Dermis microvascular lymphatic vessel endothelial cell (primary cell): ENCODE data around the gene ARRDC4. TPM values are rescaled to one million over a fixed set of nuclear protein-coding genes. Genes with fewer than 3 reads are reported as not detected.

Experiments
- DNase-seq, 2 donors: peaks; one replicate each; pipeline versions ENCODE4 v3.0.0 to v3.0.0-alpha.2; 2010; ENCODE audit warnings: low read depth in 2 of 2
- total RNA-seq: library from RNA; depleted of rRNA; stranded (reverse); fragments of >200 nt; gene quantifications from 2 replicates; pipeline ENCODE4 v1.2.1, GENCODE V29; 2014

The ARRDC4 gene
- total RNA-seq, 1 donor from 2014 or later = 0.90 TPM

DNA sequence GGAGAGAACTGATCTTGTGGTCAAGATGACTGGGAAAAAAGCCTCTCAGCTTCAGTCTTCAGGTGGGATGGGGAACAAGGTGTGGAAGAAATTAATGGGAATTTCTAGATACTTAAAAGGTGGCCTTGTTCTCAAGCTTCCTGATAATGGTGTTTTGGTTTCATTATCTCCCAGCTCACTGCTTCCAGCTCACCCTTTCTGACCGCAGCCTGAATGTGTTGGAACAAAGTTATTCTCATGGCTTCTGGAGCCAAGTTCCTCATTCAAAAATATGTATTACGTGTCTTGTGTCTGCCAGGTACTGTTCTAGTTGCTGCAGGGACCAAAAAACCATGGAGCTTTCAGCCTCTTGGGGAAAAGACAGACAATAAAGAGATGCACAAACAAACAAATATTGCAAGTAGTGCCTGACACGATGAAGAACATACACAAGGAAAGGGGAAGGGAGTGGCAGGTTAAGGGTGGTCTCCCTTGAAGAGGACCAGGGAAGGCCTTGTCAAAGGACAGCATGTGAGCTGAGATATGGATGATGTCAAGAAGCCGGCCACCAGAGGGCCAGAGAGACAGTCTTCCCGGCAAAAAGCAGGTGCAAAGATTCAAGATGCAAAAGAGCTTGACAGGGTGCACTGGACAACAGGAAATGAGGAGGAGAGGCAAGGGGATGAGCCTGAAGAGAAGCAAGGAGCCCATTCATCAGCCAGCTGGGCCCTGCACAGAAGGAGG is 35.5 kb downstream of the ARRDC4 start:
- no peak for DNase-seq

DNA sequence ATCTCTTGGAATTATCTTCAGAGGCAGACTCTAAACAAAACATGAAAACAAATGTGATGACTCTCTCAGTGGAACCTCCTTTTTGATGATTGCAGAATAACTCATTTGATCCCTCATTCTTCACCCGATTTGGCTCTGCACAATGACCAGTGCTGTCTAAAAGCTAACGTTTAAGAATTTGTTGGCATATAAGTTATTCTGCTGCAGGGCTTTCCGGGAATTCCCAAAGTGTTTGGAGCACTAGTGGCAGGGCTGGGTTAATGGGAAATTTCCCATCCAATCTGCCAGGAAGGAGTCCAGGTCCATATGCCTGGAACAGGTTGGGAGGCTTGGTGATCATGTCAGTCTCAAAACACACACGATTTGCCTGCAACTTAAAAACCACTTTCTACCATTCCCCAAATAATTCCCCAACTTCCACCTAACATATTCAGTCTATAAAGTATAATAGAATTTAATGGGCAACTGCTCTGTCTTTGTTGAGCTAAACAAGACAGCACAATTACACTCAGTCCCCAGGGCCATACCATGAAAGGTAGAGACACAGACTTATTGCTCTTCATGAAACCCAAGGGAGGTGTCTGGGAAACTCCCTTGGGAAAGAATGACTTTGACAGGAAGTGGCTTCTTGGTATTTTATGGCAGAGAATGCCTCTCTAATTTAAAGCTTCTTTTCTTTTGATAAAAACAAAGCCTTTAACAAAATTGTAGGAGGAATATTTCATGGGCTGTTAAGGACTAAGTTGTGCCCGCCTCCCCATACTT is 38.0 kb downstream of the ARRDC4 start:
- DNase-seq = no peak

DNA sequence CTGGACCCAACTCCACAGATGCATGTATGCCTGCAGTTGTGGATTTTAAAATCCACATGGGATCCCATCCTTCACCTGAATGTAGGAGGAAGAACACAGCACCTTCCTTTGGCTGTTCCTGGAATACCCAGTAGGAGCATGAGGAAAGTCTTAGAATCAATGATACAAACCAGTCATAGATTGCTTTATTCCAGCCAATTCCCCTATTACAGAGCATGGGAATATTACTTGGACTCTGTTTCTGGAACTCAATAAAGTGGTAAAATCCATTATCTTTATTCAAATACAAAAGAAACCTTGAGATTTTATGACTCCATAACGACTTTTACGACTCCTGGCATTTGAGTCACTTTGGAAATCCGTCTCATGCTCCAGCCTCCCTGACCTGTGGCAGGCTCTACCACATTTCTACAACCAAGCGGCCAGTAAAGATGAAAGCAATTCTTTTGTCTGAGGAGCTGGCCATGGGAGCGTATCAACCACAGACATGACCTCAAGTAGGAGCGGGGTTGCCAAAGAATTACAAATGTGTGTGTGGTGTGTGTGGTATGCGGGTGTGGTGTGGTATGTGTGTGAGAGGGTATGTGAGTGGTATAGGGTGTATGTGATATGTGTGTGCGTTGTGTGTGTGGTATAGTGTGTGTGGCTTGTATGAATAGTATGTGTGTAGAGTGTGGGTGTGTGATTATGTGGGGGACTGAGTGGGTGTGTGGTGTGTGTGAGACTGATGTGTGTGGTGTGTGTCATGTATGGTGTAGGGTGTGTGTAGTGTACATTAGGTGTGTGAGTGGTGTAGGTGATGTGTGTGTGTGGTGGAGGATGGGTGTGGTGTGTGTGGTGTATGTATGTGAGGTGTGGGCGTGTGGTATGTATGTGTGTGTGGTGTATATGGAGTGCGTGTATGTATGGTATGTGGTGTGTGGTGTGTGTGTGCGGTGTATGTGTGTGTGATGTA is 40.0 kb downstream of the ARRDC4 start:
- no peak for DNase-seq

DNA sequence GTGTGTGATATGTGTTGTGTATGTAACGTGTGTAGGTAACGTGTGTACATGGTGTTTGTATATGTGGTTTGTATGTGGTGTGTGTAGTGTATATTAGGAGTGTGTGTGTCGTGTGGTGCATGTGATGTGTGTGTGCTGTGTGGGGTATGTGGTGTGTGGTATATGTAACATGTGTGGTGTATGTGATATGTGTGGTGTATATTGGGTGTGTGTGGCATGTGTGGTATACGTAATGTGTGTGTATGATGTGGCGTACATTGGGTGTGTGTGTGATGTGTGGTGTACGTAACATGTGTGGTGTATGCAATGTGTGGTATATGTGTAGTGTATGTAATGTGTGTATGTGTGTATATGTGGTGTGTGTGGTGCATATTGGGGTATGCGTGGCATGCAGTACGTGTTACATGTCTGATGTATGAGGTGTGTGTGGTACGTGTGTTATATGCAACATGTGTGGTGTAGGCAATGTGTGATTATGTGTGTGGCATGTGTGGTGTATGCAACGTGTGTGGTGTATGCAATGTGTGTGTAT is 41.2 kb downstream of the ARRDC4 start:
- DNase-seq = no peak

DNA sequence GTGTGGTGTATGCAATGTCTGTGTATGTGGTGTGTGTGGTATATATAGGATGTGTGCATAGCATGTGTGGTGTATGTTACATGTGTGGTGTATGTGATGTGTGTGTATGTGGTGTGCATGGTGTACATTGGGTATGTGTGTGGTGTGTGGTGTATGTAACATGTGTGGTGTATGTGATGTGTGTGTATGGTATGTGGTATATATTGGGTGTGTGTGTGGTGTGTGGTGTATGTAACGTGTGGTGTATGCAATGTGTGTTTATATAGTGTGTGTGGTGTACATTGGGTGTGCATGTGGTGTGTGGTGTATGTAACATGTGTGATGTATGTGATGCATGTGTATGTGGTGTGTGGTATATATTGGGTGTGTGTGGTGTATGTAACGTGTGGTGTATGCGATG is 41.9 kb downstream of the ARRDC4 start:
- DNase-seq = no peak

DNA sequence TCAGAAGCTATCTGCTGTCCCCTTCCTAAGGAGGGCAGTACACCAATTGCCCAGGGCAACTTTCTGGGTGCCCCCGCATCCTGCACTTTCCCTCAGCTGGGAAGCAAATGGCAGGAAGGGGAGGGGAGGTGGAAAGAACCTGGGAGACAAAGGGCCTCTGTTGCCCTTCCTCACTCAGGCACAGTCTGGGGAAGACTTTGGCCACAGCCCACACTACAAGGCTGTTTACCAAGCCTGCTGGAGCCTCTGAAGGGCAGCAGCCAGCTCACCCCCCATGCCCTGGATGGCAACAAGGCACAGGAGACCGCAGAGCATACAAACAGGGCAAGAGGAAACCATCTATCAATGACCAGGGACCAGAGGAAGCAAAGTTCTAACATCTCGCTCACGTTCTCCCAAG is 42.4 kb downstream of the ARRDC4 start:
- no peak for DNase-seq

DNA sequence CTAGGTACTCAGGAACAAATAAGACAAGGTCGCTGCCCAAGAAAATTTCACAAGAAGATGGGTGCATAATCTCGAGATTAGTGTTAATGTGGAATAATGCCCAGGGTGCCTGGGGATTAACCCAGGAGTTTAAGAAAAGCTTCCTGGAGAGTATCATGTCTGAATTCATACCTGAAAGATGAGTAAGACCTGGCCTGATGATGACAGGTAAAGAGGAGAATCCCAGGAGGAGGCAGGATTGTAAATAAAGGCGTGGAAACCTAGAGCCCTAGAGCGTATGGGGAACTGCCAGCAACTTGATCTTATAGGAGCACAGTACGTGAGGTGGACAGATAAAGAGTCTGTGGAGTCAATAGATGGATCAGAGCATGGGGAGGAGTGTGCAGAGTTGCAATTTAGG is 43.0 kb downstream of the ARRDC4 start:
- no peak for DNase-seq

DNA sequence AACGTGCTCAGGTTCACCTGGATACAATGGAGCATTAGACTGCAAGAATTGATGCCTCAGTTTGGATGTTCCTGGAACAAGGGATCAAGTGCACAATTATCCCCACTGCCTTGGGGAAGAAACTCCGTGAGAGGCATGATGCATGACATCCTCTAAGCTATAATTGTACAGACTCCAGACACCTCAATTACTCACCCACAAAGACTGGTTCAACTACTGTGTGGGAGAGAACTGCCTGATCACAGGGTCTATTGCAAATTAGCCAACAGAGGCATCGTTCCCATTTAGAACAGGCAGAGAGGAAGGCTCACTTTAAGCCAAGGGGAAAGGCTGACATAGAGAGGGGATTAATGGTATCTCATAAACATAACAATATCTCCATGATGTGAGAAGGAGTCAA is 43.5 kb downstream of the ARRDC4 start:
- DNase-seq = no peak

DNA sequence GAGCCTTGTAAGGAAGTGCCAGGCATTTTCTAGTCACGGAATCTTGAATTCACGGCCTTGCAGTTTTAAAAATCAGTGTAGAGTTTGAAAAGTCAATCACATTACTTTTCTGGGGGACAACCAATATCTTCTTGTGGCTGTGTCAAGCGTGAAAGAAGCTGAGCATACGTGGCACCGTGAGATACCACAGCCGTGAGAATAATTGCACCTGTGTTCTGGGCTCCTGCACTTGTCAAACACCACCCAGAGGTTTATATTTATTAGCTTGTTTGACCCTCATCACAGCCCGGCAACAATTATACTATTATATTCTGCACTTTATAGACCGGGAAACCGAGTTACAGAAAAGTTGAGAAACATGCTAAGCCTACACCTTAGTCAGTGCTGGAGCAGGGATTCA is 45.2 kb downstream of the ARRDC4 start:
- no peak for DNase-seq

DNA sequence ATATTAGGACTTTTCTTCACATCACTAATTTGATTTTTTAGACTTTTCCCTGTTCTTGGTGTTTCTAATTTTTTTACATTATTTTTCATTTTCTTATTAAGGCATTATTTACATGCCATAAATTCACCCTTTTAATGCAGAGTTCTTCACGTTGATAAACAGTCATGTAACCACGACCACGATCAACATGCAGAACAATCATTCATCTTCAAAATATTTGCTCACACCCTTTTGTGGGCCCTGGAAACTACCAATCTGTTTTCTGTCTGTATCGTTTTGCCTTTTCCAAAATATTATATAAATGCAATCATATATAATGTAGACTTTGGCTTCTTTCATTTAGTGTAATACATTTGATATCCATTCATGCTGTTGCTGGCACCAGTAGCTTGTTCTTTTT is 48.7 kb downstream of the ARRDC4 start:
- no peak for DNase-seq

DNA sequence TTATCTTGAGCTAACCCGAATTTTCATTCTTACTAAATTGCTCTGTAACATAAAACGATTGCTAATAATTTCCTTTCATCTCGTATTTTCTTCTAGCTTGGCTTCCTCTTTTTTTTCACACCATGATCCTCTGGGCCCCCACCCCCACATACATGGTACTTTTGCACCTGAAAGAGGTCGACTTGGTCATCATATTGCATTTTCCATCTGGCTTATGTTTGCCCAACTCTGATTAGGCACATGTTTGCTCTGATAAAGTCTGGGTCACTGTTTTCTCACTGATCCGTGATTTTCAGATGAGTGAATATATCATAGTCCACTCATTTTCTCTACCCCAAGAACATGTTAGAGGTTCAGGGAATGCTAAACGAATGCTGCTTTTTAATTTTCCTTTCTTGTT is 49.5 kb downstream of the ARRDC4 start:
- no peak for DNase-seq

DNA sequence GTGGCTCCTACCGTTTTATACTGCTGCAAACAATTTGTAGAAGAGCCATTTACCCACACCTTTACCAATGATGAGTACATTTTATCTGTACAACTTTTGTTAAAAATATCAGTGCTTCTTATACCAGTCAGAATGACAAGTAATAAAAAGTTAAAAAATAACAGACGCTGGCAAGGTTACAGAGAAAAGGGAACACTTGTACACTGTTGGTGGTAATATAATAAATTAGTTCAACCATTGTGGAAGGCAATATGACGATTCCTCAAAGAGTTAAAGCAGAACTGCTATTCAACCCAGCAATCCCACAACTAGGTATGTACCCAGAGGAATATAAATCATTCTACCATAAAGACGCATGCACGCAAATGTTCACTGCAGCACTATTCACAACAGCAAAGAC is 51.9 kb downstream of the ARRDC4 start:
- no peak for DNase-seq

DNA sequence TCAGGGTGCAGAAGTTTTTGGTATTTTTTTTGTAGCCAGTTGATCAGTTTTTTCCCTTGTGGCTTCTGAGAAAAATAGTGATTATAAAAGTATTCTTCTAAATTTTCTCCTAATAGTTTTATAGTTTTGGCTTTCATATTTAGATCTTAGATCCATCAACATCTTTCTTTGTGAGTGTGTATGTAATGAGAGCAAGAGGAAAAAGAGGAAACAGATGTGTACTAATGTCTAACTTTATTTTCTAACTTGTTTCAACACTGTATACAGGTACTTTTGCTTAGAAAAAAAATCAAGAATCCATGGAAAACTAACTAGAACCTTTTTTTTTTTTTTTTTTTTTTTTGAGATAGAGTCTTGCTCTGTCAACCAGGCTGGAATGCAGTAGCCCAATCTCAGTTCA is 53.1 kb downstream of the ARRDC4 start:
- peak; percentile 18 to 50 for DNase-seq

DNA sequence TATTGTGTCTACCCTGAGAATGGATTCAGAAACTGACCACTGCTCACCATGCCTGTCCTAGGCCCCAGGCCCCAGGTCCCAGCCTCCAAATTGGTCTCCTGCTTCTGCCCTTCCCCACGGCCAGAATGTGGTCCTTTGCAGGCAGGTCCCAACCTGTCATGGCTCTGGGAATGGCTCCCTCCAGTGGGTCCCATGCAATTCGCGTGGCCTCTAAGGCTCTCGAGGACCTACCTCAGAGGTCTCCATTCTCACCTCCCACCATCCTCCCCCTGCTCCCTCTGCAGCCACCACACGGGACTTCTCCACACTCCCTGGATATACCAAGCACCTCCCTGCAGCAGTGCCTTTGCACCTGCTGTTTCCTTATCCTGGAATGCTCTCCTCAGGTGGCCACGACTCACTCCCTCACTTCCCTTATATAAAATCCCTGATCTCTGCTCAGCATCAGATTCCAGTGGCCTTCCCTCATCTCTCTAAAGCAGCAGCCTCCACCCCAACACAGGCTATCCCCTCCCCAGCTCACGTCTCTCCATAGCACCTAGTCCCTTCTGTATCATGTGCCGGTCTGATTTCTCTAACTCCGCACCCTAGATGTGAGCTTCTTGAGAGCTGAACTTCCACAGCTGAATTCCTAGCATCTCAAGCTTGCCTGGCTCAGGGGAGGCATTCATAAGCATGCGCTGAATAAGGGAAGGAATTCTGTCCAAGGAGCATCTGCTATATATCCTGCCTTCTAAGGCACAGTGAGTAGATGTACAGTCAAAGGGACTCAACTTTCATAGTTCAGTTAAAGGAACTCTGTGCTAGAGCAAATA is 56.9 kb downstream of the ARRDC4 start:
- no peak for DNase-seq

DNA sequence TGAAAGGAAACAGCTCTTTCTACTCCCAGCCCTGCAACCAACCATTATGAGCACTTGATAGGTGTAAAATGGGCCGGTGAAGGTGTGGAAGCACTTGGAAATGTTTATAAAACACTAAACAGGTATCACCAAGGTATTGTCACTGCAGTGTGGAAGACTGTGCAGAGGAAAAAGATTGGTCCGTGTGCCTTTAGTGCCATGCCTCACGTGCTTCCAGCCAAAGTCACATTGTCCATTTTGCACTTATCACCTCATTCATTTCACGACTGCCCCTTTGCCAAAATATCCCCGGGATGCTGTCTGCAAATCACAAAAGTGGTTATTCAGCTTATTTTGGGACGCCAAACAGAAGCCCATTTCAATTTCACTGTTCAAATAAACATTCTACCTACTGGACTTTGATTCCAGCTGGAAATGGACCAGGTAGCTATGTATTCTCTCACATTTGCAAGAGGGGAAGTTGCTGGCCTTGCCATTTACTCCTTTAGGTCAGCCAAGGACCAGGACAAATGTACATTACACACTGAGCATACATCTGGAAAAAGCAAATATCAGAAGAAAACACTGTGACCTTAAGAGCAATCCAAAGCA is 58.4 kb downstream of the ARRDC4 start:
- DNase-seq = no peak
